Natural killer cell (primary cell): ENCODE data around the gene CNOT10. TPM values are rescaled to one million over a fixed set of nuclear protein-coding genes. Genes with fewer than 3 reads are reported as not detected.

Source experiments
- ATAC-seq, 3 donors: fragments of 150-1000 bp in 2 of 3; fragments of 200-7000 bp in 1 of 3; cut with Tn5 transposase; 1 replicate in 1 of 3; 2 replicates in 2 of 3; pipeline ENCODE4 v1.10.0; 2021; ENCODE audit warnings: mild to moderate bottlenecking in 2 of 3, moderate library complexity in 2 of 3
- DNase-seq, 2 donors: peaks; one replicate each; pipeline versions ENCODE4 v3.0.0 to v3.0.0-alpha.2; 2013 to 2021; ENCODE audit warnings: mixed read lengths in 1 of 2
- H3K27ac ChIP-seq: one replicate; pipeline ENCODE4 v1.5.1; 2013; ENCODE audit warnings: mild to moderate bottlenecking, low read length
- H3K27me3 ChIP-seq: one replicate; pipeline ENCODE4 v1.6.1; 2013; ENCODE audit warnings: low read length; ENCODE audit not compliant: control insufficient read depth, insufficient read depth
- H3K36me3 ChIP-seq: one replicate; pipeline ENCODE4 v1.6.1; 2013; ENCODE audit warnings: low read length; ENCODE audit not compliant: control insufficient read depth, insufficient read depth
- H3K4me1 ChIP-seq: one replicate; pipeline ENCODE4 v1.6.1; 2013; ENCODE audit warnings: low read length; ENCODE audit not compliant: control insufficient read depth, insufficient read depth
- H3K4me3 ChIP-seq: one replicate; pipeline ENCODE4 v1.5.1; 2013; ENCODE audit warnings: low read length
- H3K9me3 ChIP-seq: one replicate; pipeline ENCODE4 v1.6.1; 2013; ENCODE audit warnings: low read length; ENCODE audit not compliant: control insufficient read depth, insufficient read depth
- H3K27ac Mint-ChIP-seq, 2 donors: one replicate each; pipeline ENCODE4 v1.8.0; 2022; ENCODE audit warnings: mild to moderate bottlenecking in 2 of 2, mixed read lengths in 2 of 2, moderate library complexity in 1 of 2
- H3K27me3 Mint-ChIP-seq, 2 donors: one replicate each; pipeline ENCODE4 v1.8.0; 2022; ENCODE audit warnings: low read depth in 2 of 2, mixed read lengths in 2 of 2
- H3K36me3 Mint-ChIP-seq: one replicate; pipeline ENCODE4 v1.8.0; 2022; ENCODE audit warnings: mixed read lengths
- H3K4me1 Mint-ChIP-seq, 2 donors: one replicate each; pipeline ENCODE4 v1.8.0; 2022; ENCODE audit warnings: mixed read lengths in 2 of 2
- H3K4me3 Mint-ChIP-seq: one replicate; pipeline ENCODE4 v1.8.0; 2022; ENCODE audit warnings: mild to moderate bottlenecking, moderate library complexity, mixed read lengths
- H3K9me3 Mint-ChIP-seq, 2 donors: one replicate each; pipeline ENCODE4 v1.8.0; 2022; ENCODE audit warnings: mixed read lengths in 2 of 2
- WGBS: methylation state at CpG from one replicate; pipeline ENCODE4 v1.1.7; 2013; ENCODE audit warnings: missing lambda C conversion rate; ENCODE audit not compliant: insufficient coverage; 5-methylcytosine and 5-hydroxymethylcytosine counted together
- intact Hi-C: fragments of 100-400 bp; cut with micrococcal nuclease; formaldehyde crosslinking; loops from one replicate; pipeline ENCODE4 v1.14.2; 2022
- total RNA-seq, 4 donors: library from RNA; stranded (reverse); fragments of 120-200 nt in 1 of 4; gene quantifications; one replicate each; pipeline versions ENCODE4 v1.2.3 to v1.2.4, GENCODE V29; 2013 to 2022
- TF ChIP-seq, protein P1 (sequence below): fragments of 200-600 bp; IDR thresholded peaks from one replicate; pipeline ENCODE4 v1.8.0; 2022; ENCODE audit warnings: antibody characterized with exemption

CNOT10 gene
- total RNA-seq, 3 donors from 2014 or later (not counting 1 experiment from before 2014, with no cell fraction given) = 47.1 to 54.3 (median 53.8) TPM

GRCh38 chr3:32708672-32709283 lies 23.8 kb downstream of the CNOT10 start:
- Mint-ChIP-seq H3K27ac (no peak overlapping the region), H3K4me1 (peaks cover 9 to 15% of the 10 kb centered on the region in 2 donors), H3K4me3 (no peak overlapping the region), H3K27me3 (no peaks in the 10 kb centered on the region), H3K36me3 (peaks cover 14% of the 10 kb centered on the region), H3K9me3 (no peaks in the 10 kb centered on the region)
- intact Hi-C loops = no loop called here
- no peaks in the 10 kb centered on the region for H3K4me1 ChIP-seq
- H3K27ac ChIP-seq = no peak overlapping the region
- no peaks in the 10 kb centered on the region for H3K9me3 ChIP-seq
- TF ChIP-seq, protein P1, sequence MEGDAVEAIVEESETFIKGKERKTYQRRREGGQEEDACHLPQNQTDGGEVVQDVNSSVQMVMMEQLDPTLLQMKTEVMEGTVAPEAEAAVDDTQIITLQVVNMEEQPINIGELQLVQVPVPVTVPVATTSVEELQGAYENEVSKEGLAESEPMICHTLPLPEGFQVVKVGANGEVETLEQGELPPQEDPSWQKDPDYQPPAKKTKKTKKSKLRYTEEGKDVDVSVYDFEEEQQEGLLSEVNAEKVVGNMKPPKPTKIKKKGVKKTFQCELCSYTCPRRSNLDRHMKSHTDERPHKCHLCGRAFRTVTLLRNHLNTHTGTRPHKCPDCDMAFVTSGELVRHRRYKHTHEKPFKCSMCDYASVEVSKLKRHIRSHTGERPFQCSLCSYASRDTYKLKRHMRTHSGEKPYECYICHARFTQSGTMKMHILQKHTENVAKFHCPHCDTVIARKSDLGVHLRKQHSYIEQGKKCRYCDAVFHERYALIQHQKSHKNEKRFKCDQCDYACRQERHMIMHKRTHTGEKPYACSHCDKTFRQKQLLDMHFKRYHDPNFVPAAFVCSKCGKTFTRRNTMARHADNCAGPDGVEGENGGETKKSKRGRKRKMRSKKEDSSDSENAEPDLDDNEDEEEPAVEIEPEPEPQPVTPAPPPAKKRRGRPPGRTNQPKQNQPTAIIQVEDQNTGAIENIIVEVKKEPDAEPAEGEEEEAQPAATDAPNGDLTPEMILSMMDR = no peak
- H3K36me3 ChIP-seq = peaks cover 41% of the 10 kb centered on the region
- H3K4me3 ChIP-seq = no peak overlapping the region
- DNase-seq (no peak), ATAC-seq (no peak)
- H3K27me3 ChIP-seq = no peaks in the 10 kb centered on the region
- whole genome bisulfite sequencing = 100% methylated on average over 3 of the region's 3 CpGs

DNA sequence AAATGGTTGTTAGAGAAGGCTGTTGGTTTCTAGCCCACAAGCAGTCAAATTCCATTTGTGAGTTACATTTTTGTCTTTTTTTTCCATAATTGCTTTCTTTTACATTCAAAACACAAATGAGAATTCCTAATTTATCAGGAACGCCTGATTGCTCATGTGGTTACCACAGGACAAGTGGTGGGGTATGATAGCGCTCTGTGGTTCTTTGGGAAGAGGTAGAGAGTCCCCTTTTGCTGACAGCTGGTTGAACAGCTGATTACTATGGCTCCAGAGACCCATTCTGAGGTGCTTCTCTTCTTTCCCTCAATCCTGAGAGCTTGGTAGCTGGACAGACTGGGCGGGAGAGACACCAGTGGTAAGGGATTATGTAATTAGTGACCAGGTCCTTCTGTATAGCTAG lies 24.4 kb downstream of the CNOT10 start:
- peaks cover 15% of the 10 kb centered on the region for H3K36me3 Mint-ChIP-seq
- H3K4me1 Mint-ChIP-seq = peaks cover 9 to 14% of the 10 kb centered on the region in 2 donors
- no peak for ATAC-seq
- H3K9me3 Mint-ChIP-seq = no peaks in the 10 kb centered on the region
- H3K27me3 Mint-ChIP-seq = no peaks in the 10 kb centered on the region
- no peak for DNase-seq
- WGBS = 97% methylated on average over 3 of the region's 3 CpGs
- TF ChIP-seq, protein P1 = no peak
- no peak overlapping the region for H3K27ac Mint-ChIP-seq
- H3K36me3 ChIP-seq = peaks cover 42% of the 10 kb centered on the region
- no peak overlapping the region for H3K27ac ChIP-seq
- H3K4me3 ChIP-seq = no peak overlapping the region
- intact Hi-C loops = no loop called here
- no peak overlapping the region for H3K4me3 Mint-ChIP-seq
- no peaks in the 10 kb centered on the region for H3K27me3 ChIP-seq
- no peaks in the 10 kb centered on the region for H3K4me1 ChIP-seq
- H3K9me3 ChIP-seq = no peaks in the 10 kb centered on the region

- no peaks in the 10 kb centered on the region for H3K9me3 Mint-ChIP-seq
- no peak overlapping the region for H3K27ac Mint-ChIP-seq
- H3K4me3 Mint-ChIP-seq = no peak overlapping the region
- WGBS = no CpG with 5 or more reads among the region's 1 CpG
- H3K36me3 Mint-ChIP-seq = peaks cover 15% of the 10 kb centered on the region
- Histone ChIP-seq H3K27ac (no peak overlapping the region), H3K9me3 (no peaks in the 10 kb centered on the region), H3K4me3 (no peak overlapping the region), H3K27me3 (no peaks in the 10 kb centered on the region), H3K4me1 (no peaks in the 10 kb centered on the region), H3K36me3 (peaks cover 58% of the 10 kb centered on the region)
- TF ChIP-seq, protein P1 = no peak
- DNase-seq = no peak
- ATAC-seq = no peak
- H3K4me1 Mint-ChIP-seq = no peaks in the 10 kb centered on the region
- intact Hi-C loops = no loop called here
- H3K27me3 Mint-ChIP-seq = no peaks in the 10 kb centered on the region
Observed at GRCh38 chr3:32712506-32713055, 27.6 kb downstream of the CNOT10 start.

DNA sequence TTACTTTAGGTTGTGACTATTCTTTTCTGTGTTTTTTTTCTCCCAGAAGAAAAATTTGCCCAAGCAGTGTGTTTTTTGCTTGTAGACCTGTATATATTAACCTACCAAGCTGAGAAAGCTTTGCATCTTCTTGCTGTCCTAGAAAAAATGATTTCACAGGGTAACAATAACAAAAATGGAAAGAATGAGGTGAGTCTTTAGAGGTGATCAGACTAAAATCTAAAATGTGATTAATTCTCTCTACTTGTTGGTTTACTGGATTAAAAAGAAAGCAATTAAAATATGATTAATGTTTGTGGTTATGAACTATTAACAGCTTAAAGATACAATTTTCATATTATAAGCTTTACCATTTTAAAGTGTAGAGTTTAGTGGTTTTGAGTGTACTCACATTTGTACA lies 28.2 kb downstream of the CNOT10 start:
- no peak overlapping the region for H3K27ac ChIP-seq
- Mint-ChIP-seq H3K4me1 (no peaks in the 10 kb centered on the region), H3K4me3 (no peak overlapping the region), H3K27ac (no peak overlapping the region), H3K9me3 (no peaks in the 10 kb centered on the region), H3K36me3 (peaks cover 15% of the 10 kb centered on the region), H3K27me3 (no peaks in the 10 kb centered on the region)
- peaks cover 58% of the 10 kb centered on the region for H3K36me3 ChIP-seq
- intact Hi-C loops = no loop called here
- no peaks in the 10 kb centered on the region for H3K4me1 ChIP-seq
- no peaks in the 10 kb centered on the region for H3K27me3 ChIP-seq
- H3K9me3 ChIP-seq = no peaks in the 10 kb centered on the region
- DNase-seq (no peak), ATAC-seq (no peak)
- TF ChIP-seq, protein P1 = no peak
- no peak overlapping the region for H3K4me3 ChIP-seq
